Iris pigment epithelial cell (primary cell): ENCODE data around the gene STAP1.
"Not testable (repeated sequence)": the region's sequence is repeated elsewhere in the genome, so short reads cannot be mapped to it uniquely, and the experiment has no call there.

Experiments used
- DNase-seq: peaks from one replicate; pipeline ENCODE4 v3.0.0-alpha.2; 2011; ENCODE audit warnings: low read depth

STAP1 gene

GRCh38 chr4:67616478-67616877 is 58.0 kb downstream of the STAP1 start:
- DNase-seq = no peak

- DNase-seq = no peak
These were observed 66.4 kb downstream of the STAP1 start for GRCh38 chr4:67624939-67625338.

DNA sequence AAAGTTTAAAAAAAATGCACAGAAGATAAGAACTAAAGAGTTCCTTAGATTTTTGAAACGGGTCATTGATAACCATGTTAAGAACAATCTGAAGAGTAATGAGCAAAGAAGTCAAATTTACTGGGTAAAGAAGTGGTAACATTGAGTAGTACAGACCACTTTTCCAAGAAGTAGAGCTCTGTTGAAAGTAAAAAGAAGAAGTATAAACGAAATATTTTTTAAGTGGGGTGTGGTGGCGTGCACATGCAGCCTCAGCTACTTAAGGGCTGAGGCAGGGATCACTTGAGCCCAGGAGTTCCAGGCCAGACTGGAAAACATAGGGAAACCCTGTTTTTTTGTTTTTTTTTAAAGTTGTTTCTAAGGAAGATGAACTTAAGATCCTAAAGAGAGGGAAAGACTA is 74.0 kb downstream of the STAP1 start:
- no peak for DNase-seq

DNA sequence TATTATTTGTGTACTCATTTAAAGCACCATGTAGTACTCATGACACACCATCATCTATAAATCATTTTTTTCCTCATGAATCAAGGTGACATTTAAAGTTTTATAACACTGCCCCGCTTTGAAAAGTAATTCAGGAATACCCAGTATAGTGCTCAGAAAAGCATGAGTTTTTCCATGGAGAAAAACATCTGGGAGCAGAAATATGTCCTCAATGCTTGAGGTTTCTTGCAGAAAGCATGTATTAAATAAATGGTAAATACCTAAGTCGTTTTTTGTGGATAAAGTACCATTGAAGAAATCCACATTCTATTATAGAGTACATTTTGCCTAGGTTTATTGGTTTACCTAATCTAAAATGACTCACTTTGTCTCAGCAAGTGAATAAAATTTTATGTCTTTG is 76.2 kb downstream of the STAP1 start:
- no peak for DNase-seq

DNA sequence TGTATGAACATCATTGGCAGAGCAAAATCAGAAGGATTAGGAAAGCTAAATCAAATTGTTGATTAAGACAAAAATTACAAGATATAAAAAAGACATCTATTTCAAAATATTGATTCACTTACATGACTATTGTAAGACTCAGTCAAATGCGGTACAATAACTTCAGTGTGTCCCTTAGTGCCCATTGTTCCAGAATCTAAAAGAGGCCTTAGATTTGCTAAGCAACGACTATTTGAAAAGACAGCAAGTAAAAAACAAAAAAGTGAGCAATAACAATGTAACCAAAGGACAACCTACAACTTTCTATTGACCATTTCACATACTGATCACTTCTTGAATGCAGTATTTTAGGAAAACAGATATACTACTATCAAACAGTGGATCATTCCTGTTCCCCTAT is 76.8 kb downstream of the STAP1 start:
- DNase-seq = no peak

GRCh38 chr4:67636978-67637377 is 78.5 kb downstream of the STAP1 start:
- DNase-seq = not testable (repeated sequence)

GRCh38 chr4:67638136-67638535 is 79.6 kb downstream of the STAP1 start:
- no peak for DNase-seq

DNA sequence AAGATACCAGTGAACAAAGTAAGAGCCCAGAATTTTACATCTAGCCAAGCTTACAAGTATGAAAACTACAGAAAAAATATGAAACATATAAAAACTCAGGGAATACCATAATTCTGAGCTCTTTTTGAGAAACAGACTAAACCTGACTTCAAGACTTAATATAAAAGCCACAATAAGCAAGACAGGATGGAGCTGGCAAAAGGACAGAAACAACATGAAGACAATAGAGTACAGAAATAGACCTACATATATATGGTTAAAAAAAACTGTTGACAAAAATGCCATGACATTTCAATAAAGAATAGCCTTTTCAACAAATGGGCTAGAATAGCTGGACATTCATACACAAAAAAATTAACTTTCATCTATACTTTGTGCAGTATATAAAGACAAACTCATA is 93.0 kb downstream of the STAP1 start:
- no peak for DNase-seq
